ENCODE measurements around the gene ADGRG6.

ADGRG6 gene

GRCh38 chr6:142292166-142292924 lies 9.5 kb upstream of the ADGRG6 start:
- no peak for DNase-seq

GRCh38 chr6:142293121-142293520 lies 8.7 kb upstream of the ADGRG6 start:
- DNase-seq, result no peak

- DNase-seq, result no peak
Measured at GRCh38 chr6:142294679-142295078, 7.1 kb upstream of the ADGRG6 start.

- no peak for DNase-seq
Measured at GRCh38 chr6:142296975-142297604, 4.7 kb upstream of the ADGRG6 start.

- no peak for DNase-seq
Measured at GRCh38 chr6:142297605-142297995, 4.2 kb upstream of the ADGRG6 start.

GRCh38 chr6:142297996-142298753 lies 3.6 kb upstream of the ADGRG6 start:
- no peak for DNase-seq

- no peak for DNase-seq
Measured at GRCh38 chr6:142300302-142300701, 1.5 kb upstream of the ADGRG6 start.

GRCh38 chr6:142300758-142301650 lies 803 bp upstream of the ADGRG6 start:
- DNase-seq, result no peak

- DNase-seq, result no peak
Measured at GRCh38 chr6:142302421-142303175, 791 bp downstream of the ADGRG6 start.

- no peak for DNase-seq
Measured at GRCh38 chr6:142303176-142303533, 1.3 kb downstream of the ADGRG6 start.

- no peak for DNase-seq
Measured at GRCh38 chr6:142304241-142304640, 2.4 kb downstream of the ADGRG6 start.

- no peak for DNase-seq
Measured at GRCh38 chr6:142306736-142307135, 4.9 kb downstream of the ADGRG6 start.

GRCh38 chr6:142307963-142308748 lies 6.3 kb downstream of the ADGRG6 start:
- no peak for DNase-seq

GRCh38 chr6:142309426-142309825 lies 7.6 kb downstream of the ADGRG6 start:
- DNase-seq, result no peak

GRCh38 chr6:142313284-142313683 lies 11.5 kb downstream of the ADGRG6 start:
- no peak for DNase-seq

- no peak for DNase-seq
Measured at GRCh38 chr6:142316791-142317368, 15.1 kb downstream of the ADGRG6 start.

GRCh38 chr6:142318714-142319113 lies 16.9 kb downstream of the ADGRG6 start:
- no peak for DNase-seq

- DNase-seq, result no peak
Measured at GRCh38 chr6:142320366-142320765, 18.6 kb downstream of the ADGRG6 start.

GRCh38 chr6:142321451-142321850 lies 19.6 kb downstream of the ADGRG6 start:
- DNase-seq, result no peak

- DNase-seq, result no peak
Measured at GRCh38 chr6:142322066-142322465, 20.3 kb downstream of the ADGRG6 start.

All from NCI-H1694 treated with DMSO at 0.1 percent for 48 hours (cell line).